ENCODE measurements around the gene IPO5. TPM values are rescaled to one million over a fixed set of nuclear protein-coding genes. Genes with fewer than 3 reads are reported as not detected.
A peak's percentile ranks its signal among the peaks of the same experiment; 100 is the strongest.

The IPO5 gene
- polyA plus RNA-seq, 3 donors from 2014 or later: 13.3 to 29.8 (median 25.6) TPM

- no peak for DNase-seq
- Mint-ChIP-seq H3K27ac (no peak overlapping the region), H3K9me3 (no peaks in the 10 kb centered on the region), H3K4me1 (peaks cover 5 to 6% of the 10 kb centered on the region in 2 donors), H3K27me3 (ENCODE audit: low read depth in 3 of 3) (peaks cover 4 to 16% (median 12%) of the 10 kb centered on the region in 3 donors), H3K36me3 (no peaks in the 10 kb centered on the region), H3K4me3 (no peak overlapping the region)
Measured at GRCh38 chr13:97971519-97971918, 18.0 kb downstream of the IPO5 start.

DNA sequence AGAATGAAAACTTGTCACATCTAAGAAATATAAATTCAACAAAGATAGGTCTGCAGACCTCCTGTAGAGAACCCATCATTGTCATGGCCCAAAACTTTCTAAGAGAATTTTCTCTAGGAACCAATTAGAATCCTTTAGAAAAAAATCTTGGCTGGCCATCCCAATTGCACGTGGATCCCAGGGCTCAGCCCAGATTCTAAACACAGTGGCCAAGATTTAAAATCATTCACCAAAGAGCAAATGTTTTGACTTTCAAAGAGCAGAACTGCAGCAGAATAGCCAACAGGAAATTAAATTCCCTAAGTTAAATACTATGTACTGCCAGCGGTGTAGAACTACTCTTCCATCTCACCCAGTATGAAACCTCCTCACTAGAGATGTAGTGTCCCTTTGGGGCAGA, 21.3 kb downstream of the IPO5 start:
- H3K36me3 Mint-ChIP-seq: no peaks in the 10 kb centered on the region
- no peak for DNase-seq
- H3K27me3 Mint-ChIP-seq (ENCODE audit: low read depth in 3 of 3): peaks cover 2 to 13% (median 4%) of the 10 kb centered on the region in 3 donors
- H3K27ac Mint-ChIP-seq: peak overlapping the region in 2 of 6 donors; percentile 24
- H3K9me3 Mint-ChIP-seq: no peaks in the 10 kb centered on the region
- H3K4me1 Mint-ChIP-seq: peaks cover 15 to 36% of the 10 kb centered on the region in 2 donors
- H3K4me3 Mint-ChIP-seq: peak overlapping the region; percentile 35 to 91 (median 64)

DNA sequence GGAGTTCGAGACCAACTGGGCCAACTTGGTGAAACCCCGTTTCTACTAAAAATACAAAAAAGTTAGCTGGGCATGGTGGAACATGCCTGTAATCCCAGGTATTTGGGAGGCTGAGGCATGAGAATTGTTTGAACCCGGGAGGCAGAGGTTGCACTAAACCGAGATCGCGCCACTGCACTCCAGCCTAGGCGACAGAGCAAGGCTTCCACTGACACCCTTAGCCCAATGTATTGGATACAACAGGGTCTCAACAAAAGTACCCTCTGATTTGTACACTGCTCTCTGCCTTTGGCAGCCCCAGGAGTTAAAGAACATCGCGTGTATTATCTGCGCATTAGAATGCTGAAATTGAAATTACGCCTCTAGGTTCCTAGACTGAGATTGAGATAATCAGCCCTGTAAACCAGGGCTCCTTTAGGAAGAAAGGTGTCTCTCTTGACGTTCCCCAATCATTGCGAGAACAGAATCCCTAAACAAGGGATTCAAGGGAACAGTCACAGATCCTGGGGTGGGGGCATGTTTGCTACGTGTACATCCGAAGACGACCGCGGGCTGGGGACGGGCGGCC, 21.9 kb downstream of the IPO5 start:
- H3K36me3 Mint-ChIP-seq: no peaks in the 10 kb centered on the region
- no peaks in the 10 kb centered on the region for H3K9me3 Mint-ChIP-seq
- DNase-seq: no peak
- H3K4me1 Mint-ChIP-seq: peaks cover 15 to 37% of the 10 kb centered on the region in 2 donors
- peaks cover 2 to 13% (median 2%) of the 10 kb centered on the region in 3 donors for H3K27me3 Mint-ChIP-seq (ENCODE audit: low read depth in 3 of 3)
- H3K4me3 Mint-ChIP-seq: peak overlapping the region; percentile 88 to 94 (median 91)
- H3K27ac Mint-ChIP-seq: peak overlapping the region; percentile 80 to 94 (median 90)

- H3K9me3 Mint-ChIP-seq: no peaks in the 10 kb centered on the region
- peaks cover 16 to 39% of the 10 kb centered on the region in 2 donors for H3K4me1 Mint-ChIP-seq
- peak; percentile 87 to 90 (median 90) for DNase-seq
- peaks cover 2 to 13% (median 2%) of the 10 kb centered on the region in 3 donors for H3K27me3 Mint-ChIP-seq (ENCODE audit: low read depth in 3 of 3)
- peak overlapping the region; percentile 80 to 94 (median 90) for H3K27ac Mint-ChIP-seq
- H3K36me3 Mint-ChIP-seq: no peaks in the 10 kb centered on the region
- peak overlapping the region; percentile 88 to 94 (median 91) for H3K4me3 Mint-ChIP-seq
Measured at GRCh38 chr13:97975848-97976609, 22.6 kb downstream of the IPO5 start.

GRCh38 chr13:97976610-97977521, 23.4 kb downstream of the IPO5 start:
- no peak for DNase-seq
- peak overlapping the region; percentile 74 to 90 (median 89) for H3K27ac Mint-ChIP-seq
- peak overlapping the region; percentile 86 to 98 (median 90) for H3K4me3 Mint-ChIP-seq
- H3K27me3 Mint-ChIP-seq (ENCODE audit: low read depth in 3 of 3): peaks cover 2 to 13% (median 2%) of the 10 kb centered on the region in 3 donors
- no peaks in the 10 kb centered on the region for H3K36me3 Mint-ChIP-seq
- H3K9me3 Mint-ChIP-seq: no peaks in the 10 kb centered on the region
- H3K4me1 Mint-ChIP-seq: peaks cover 17 to 48% of the 10 kb centered on the region in 2 donors

GRCh38 chr13:97977982-97978381, 24.5 kb downstream of the IPO5 start:
- Mint-ChIP-seq H3K4me1 (peaks cover 17 to 48% of the 10 kb centered on the region in 2 donors), H3K9me3 (no peaks in the 10 kb centered on the region), H3K27me3 (ENCODE audit: low read depth in 3 of 3) (peaks cover 2 to 13% (median 2%) of the 10 kb centered on the region in 3 donors)

DNA sequence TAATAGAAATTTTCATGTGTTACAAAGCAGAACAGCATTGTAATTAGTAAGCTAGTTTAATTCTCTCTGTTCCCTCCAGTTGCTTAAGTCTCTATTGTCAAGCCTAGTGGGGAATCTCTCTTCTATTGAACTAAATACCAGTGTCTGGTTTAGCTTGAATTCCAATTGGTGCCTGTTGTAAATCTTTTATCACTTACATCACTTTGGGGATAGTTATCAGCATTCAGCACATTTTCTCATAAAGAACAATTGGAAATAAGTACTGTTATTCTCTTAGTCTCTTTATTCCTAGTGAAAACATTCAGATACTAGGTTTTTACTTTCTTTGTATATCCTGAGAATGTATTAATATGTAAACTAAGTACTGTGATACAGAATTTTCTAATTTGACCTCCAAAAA, 25.2 kb downstream of the IPO5 start:
- no peak for DNase-seq
- peak overlapping the region in 1 of 6 donors; percentile 19 for H3K27ac Mint-ChIP-seq
- peaks cover 17 to 48% of the 10 kb centered on the region in 2 donors for H3K4me1 Mint-ChIP-seq
- peak overlapping the region in 2 of 5 donors; percentile 29 to 87 for H3K4me3 Mint-ChIP-seq
- peaks cover 0 to 3% (median 2%) of the 10 kb centered on the region in 3 donors for H3K36me3 Mint-ChIP-seq
- H3K27me3 Mint-ChIP-seq (ENCODE audit: low read depth in 3 of 3): peaks cover 0 to 13% (median 2%) of the 10 kb centered on the region in 3 donors
- H3K9me3 Mint-ChIP-seq: no peaks in the 10 kb centered on the region

More at GRCh38 chr13:97977982-97978381, 24.5 kb downstream of the IPO5 start:
- Mint-ChIP-seq H3K4me3 (peak overlapping the region in 4 of 5 donors; percentile 86 to 98 (median 89)), H3K27ac (peak overlapping the region in 2 of 6 donors; percentile 40 to 85), H3K36me3 (peaks cover 0 to 3% (median 2%) of the 10 kb centered on the region in 3 donors)
- no peak for DNase-seq

- Mint-ChIP-seq H3K27me3 (ENCODE audit: low read depth in 3 of 3) (peaks cover 0 to 13% (median 2%) of the 10 kb centered on the region in 3 donors), H3K9me3 (no peaks in the 10 kb centered on the region), H3K27ac (peak overlapping the region in 1 of 6 donors; percentile 19), H3K4me3 (no peak overlapping the region), H3K4me1 (peaks cover 17 to 48% of the 10 kb centered on the region in 2 donors), H3K36me3 (peaks cover 0 to 3% (median 2%) of the 10 kb centered on the region in 3 donors)
- DNase-seq: no peak
Measured at GRCh38 chr13:97979051-97979450, 25.6 kb downstream of the IPO5 start.

GRCh38 chr13:97979556-97979955, 26.1 kb downstream of the IPO5 start:
- peaks cover 2 to 3% (median 2%) of the 10 kb centered on the region in 3 donors for H3K36me3 Mint-ChIP-seq
- no peak overlapping the region for H3K4me3 Mint-ChIP-seq
- H3K4me1 Mint-ChIP-seq: peaks cover 17 to 48% of the 10 kb centered on the region in 2 donors
- DNase-seq: no peak
- no peak overlapping the region for H3K27ac Mint-ChIP-seq
- no peaks in the 10 kb centered on the region for H3K9me3 Mint-ChIP-seq
- H3K27me3 Mint-ChIP-seq (ENCODE audit: low read depth in 3 of 3): peaks cover 0 to 12% (median 2%) of the 10 kb centered on the region in 3 donors

DNA sequence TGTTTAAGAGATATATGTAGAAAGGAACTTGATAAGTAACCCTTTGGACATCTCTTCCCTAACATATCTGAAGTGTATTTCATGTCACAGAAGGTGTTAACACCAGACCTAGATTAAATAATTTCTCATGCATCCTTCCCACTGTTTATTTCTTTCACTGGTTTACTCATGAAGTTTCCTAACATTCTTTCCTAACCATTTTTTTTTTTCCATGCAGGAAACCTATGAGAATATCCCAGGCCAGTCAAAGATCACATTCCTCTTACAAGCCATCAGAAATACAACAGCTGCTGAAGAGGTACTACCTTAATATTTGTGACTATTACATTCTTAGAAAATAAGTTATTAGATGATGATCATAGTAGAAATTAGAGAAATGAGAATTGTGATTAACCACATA, 28.8 kb downstream of the IPO5 start:
- peaks cover 0 to 2% (median 0%) of the 10 kb centered on the region in 3 donors for H3K27me3 Mint-ChIP-seq (ENCODE audit: low read depth in 3 of 3)
- peaks cover 8 to 37% of the 10 kb centered on the region in 2 donors for H3K4me1 Mint-ChIP-seq
- peaks cover 11 to 22% (median 11%) of the 10 kb centered on the region in 3 donors for H3K36me3 Mint-ChIP-seq
- no peak overlapping the region for H3K4me3 Mint-ChIP-seq
- no peaks in the 10 kb centered on the region for H3K9me3 Mint-ChIP-seq
- H3K27ac Mint-ChIP-seq: no peak overlapping the region
- DNase-seq: no peak

- H3K27me3 Mint-ChIP-seq (ENCODE audit: low read depth in 3 of 3): no peaks in the 10 kb centered on the region
- no peak for DNase-seq
- no peak overlapping the region for H3K27ac Mint-ChIP-seq
- no peaks in the 10 kb centered on the region for H3K9me3 Mint-ChIP-seq
- no peak overlapping the region for H3K4me3 Mint-ChIP-seq
- H3K36me3 Mint-ChIP-seq: peaks cover 19 to 39% (median 25%) of the 10 kb centered on the region in 3 donors
- peaks cover 0 to under 1% of the 10 kb centered on the region in 2 donors for H3K4me1 Mint-ChIP-seq
Measured at GRCh38 chr13:97986835-97987234, 33.4 kb downstream of the IPO5 start.

GRCh38 chr13:97999653-98000052, 46.2 kb downstream of the IPO5 start:
- peaks cover 29 to 50% (median 37%) of the 10 kb centered on the region in 3 donors for H3K36me3 Mint-ChIP-seq
- no peaks in the 10 kb centered on the region for H3K4me1 Mint-ChIP-seq
- DNase-seq: no peak
- H3K27ac Mint-ChIP-seq: no peak overlapping the region
- H3K27me3 Mint-ChIP-seq (ENCODE audit: low read depth in 3 of 3): peaks cover 0 to 4% (median 2%) of the 10 kb centered on the region in 3 donors
- no peaks in the 10 kb centered on the region for H3K9me3 Mint-ChIP-seq
- no peak overlapping the region for H3K4me3 Mint-ChIP-seq

- H3K27ac Mint-ChIP-seq: peak overlapping the region in 2 of 6 donors; percentile 5 to 18
- H3K9me3 Mint-ChIP-seq: no peaks in the 10 kb centered on the region
- no peak overlapping the region for H3K4me3 Mint-ChIP-seq
- peaks cover 39 to 61% (median 47%) of the 10 kb centered on the region in 3 donors for H3K36me3 Mint-ChIP-seq
- no peak for DNase-seq
- peaks cover 0 to 4% (median 4%) of the 10 kb centered on the region in 3 donors for H3K27me3 Mint-ChIP-seq (ENCODE audit: low read depth in 3 of 3)
- H3K4me1 Mint-ChIP-seq: no peaks in the 10 kb centered on the region
Measured at GRCh38 chr13:98004107-98004506, 50.6 kb downstream of the IPO5 start.

Measured in immature natural killer cell (primary cell).